ENCODE measurements around the gene DNAI4.

- TF ChIP-seq, protein P1, sequence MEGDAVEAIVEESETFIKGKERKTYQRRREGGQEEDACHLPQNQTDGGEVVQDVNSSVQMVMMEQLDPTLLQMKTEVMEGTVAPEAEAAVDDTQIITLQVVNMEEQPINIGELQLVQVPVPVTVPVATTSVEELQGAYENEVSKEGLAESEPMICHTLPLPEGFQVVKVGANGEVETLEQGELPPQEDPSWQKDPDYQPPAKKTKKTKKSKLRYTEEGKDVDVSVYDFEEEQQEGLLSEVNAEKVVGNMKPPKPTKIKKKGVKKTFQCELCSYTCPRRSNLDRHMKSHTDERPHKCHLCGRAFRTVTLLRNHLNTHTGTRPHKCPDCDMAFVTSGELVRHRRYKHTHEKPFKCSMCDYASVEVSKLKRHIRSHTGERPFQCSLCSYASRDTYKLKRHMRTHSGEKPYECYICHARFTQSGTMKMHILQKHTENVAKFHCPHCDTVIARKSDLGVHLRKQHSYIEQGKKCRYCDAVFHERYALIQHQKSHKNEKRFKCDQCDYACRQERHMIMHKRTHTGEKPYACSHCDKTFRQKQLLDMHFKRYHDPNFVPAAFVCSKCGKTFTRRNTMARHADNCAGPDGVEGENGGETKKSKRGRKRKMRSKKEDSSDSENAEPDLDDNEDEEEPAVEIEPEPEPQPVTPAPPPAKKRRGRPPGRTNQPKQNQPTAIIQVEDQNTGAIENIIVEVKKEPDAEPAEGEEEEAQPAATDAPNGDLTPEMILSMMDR (IDR thresholded peaks at IDR 0.05; ENCODE audit: insufficient read depth, low read length), result no peak
- no peak for TF ChIP-seq POLR2AphosphoS5 (IDR thresholded peaks at IDR 0.05; ENCODE audit: low read depth)
Observed at GRCh38 chr1:66768965-66769364, 155.7 kb downstream of the DNAI4 start.
